ENCODE results near the gene IL17RD.

IL17RD gene

GRCh38 chr3:57128826-57129667, 36.1 kb downstream of the IL17RD start:
- DNase-seq = no peak

GRCh38 chr3:57127891-57128518, 37.1 kb downstream of the IL17RD start:
- DNase-seq = no peak

GRCh38 chr3:57126244-57126643, 38.9 kb downstream of the IL17RD start:
- no peak for DNase-seq

GRCh38 chr3:57120451-57121174, 44.5 kb downstream of the IL17RD start:
- DNase-seq = no peak

- DNase-seq = no peak
These were observed 45.1 kb downstream of the IL17RD start for GRCh38 chr3:57120040-57120439.

- DNase-seq = no peak
These were observed 46.9 kb downstream of the IL17RD start for GRCh38 chr3:57118254-57118653.

- no peak for DNase-seq
These were observed 48.7 kb downstream of the IL17RD start for GRCh38 chr3:57116501-57116900.

- no peak for DNase-seq
These were observed 52.9 kb downstream of the IL17RD start for GRCh38 chr3:57112206-57112605.

GRCh38 chr3:57110798-57111197, 54.4 kb downstream of the IL17RD start:
- no peak for DNase-seq

- DNase-seq = no peak
These were observed 54.9 kb downstream of the IL17RD start for GRCh38 chr3:57110214-57110613.

GRCh38 chr3:57109437-57110199, 55.5 kb downstream of the IL17RD start:
- DNase-seq = no peak

GRCh38 chr3:57108684-57109083, 56.5 kb downstream of the IL17RD start:
- no peak for DNase-seq

GRCh38 chr3:57105585-57105984, 59.6 kb downstream of the IL17RD start:
- DNase-seq = no peak

GRCh38 chr3:57100046-57100695, 65.0 kb downstream of the IL17RD start:
- peak; percentile 40 to 63 for DNase-seq

GRCh38 chr3:57098418-57099310, 66.5 kb downstream of the IL17RD start:
- DNase-seq = no peak

GRCh38 chr3:57097536-57097935, 67.6 kb downstream of the IL17RD start:
- DNase-seq = no peak

GRCh38 chr3:57095363-57095762, 69.8 kb downstream of the IL17RD start:
- no peak for DNase-seq

- no peak for DNase-seq
These were observed 70.6 kb downstream of the IL17RD start for GRCh38 chr3:57094575-57094974.

- DNase-seq = no peak
These were observed 71.1 kb downstream of the IL17RD start for GRCh38 chr3:57093971-57094535.

- DNase-seq = no peak
These were observed 71.7 kb downstream of the IL17RD start for GRCh38 chr3:57093489-57093888.
